Body of pancreas (tissue), 4 donors: Measurements from ENCODE around the gene TEAD1. TPM values are rescaled to one million over a fixed set of nuclear protein-coding genes. Genes with fewer than 3 reads are reported as not detected.
A peak's percentile ranks its signal among the peaks of the same experiment; 100 is the strongest.

Experiments
- ATAC-seq: fragments of 150-250 bp; one replicate; pipeline ENCODE4 v1.9.1; 2016
- DNase-seq, 4 donors: peaks; one replicate each; pipeline ENCODE4 v3.0.0-alpha.2; 2019
- H3K27ac ChIP-seq, 4 donors: fragments of 200-600 bp; sonication (generic); 1 replicate in 3 of 4; 2 replicates in 1 of 4; pipeline versions ENCODE4 v1.5.1 to v1.6.1; 2016 to 2019; ENCODE audit warnings: mild to moderate bottlenecking in 1 of 4, mixed read lengths in 1 of 4, moderate library complexity in 1 of 4
- H3K27me3 ChIP-seq, 2 donors: fragments of 200-600 bp; sonication (generic); one replicate each; pipeline ENCODE4 v1.6.0; 2016; ENCODE audit warnings: mild to moderate bottlenecking in 1 of 2
- H3K36me3 ChIP-seq, 2 donors: fragments of 200-600 bp; sonication (generic); replicated peaks in 1 of 2; 2 replicates each; pipeline ENCODE4 v1.5.1; 2016; ENCODE audit warnings: low read depth in 2 of 2; ENCODE audit not compliant: insufficient read depth in 1 of 2
- H3K4me1 ChIP-seq: fragments of 200-600 bp; sonication (generic); one replicate; pipeline ENCODE4 v1.6.0; 2016
- H3K4me3 ChIP-seq, 2 donors: fragments of 200-600 bp; sonication (generic); 1 replicate in 1 of 2; 2 replicates in 1 of 2; pipeline ENCODE4 v1.5.1; 2016 to 2019
- H3K9me3 ChIP-seq, 3 donors: fragments of 200-600 bp; sonication (generic); 1 replicate in 2 of 3; 2 replicates in 1 of 3; pipeline ENCODE4 v1.5.1; 2016
- CTCF ChIP-seq, 7 experiments: fragments of 450-650 bp in 4 of 7; fragments of 200-600 bp in 3 of 7; sonication (generic) in 3 of 7; IDR thresholded peaks; one replicate each; pipeline ENCODE4 v1.5.1; 2016 to 2019; ENCODE audit warnings: antibody characterized with exemption in 7 of 7
- POLR2A ChIP-seq, 3 donors: fragments of 450-650 bp; IDR thresholded peaks; one replicate each; pipeline ENCODE4 v1.6.1; 2016; ENCODE audit warnings: antibody characterized with exemption in 3 of 3, mild to moderate bottlenecking in 2 of 3
- WGBS, 2 donors: methylation state at CpG; one replicate each; pipeline ENCODE4 v1.1.5; 2017; 5-methylcytosine and 5-hydroxymethylcytosine counted together
- intact Hi-C: fragments of 100-400 bp; cut with DNase I; formaldehyde crosslinking; loops from one replicate; pipeline ENCODE4 v1.15.1; 2023
- total RNA-seq, 2 donors: library from RNA; depleted of rRNA; stranded (reverse); fragments of >200 nt; gene quantifications; one replicate each; pipeline ENCODE4 v1.1.0, GENCODE V29; 2016

Gene TEAD1
- total RNA-seq, 2 donors from 2014 or later, result 36.9 to 55.0 TPM

GRCh38 chr11:12684816-12685215 is 10.6 kb downstream of the TEAD1 start:
- H3K4me3 ChIP-seq, result no peak overlapping the region
- H3K27me3 ChIP-seq, result no peaks in the 10 kb centered on the region
- DNase-seq (no peak), ATAC-seq (no peak)
- H3K4me1 ChIP-seq, result peaks cover 74% of the 10 kb centered on the region
- intact Hi-C loops, result no loop called here
- 53 to 73% methylated on average over 1 of the region's 1 CpG for WGBS, 2 donors
- H3K36me3 ChIP-seq, result no peaks in the 10 kb centered on the region
- peak overlapping the region in 1 of 4 donors; percentile 6 for H3K27ac ChIP-seq
- TF ChIP-seq POLR2A (IDR thresholded peaks at IDR 0.05), result no peak
- H3K9me3 ChIP-seq, result no peaks in the 10 kb centered on the region

- H3K4me3 ChIP-seq, result no peak overlapping the region
- TF ChIP-seq POLR2A (IDR thresholded peaks at IDR 0.05), result no peak
- no peak for TF ChIP-seq CTCF (IDR thresholded peaks at IDR 0.05)
- H3K27ac ChIP-seq, result peak overlapping the region in 1 of 4 donors; percentile 60
- intact Hi-C loops, result no loop called here
- H3K9me3 ChIP-seq, result no peaks in the 10 kb centered on the region
- ATAC-seq (no peak), DNase-seq (no peak)
- no peaks in the 10 kb centered on the region for H3K36me3 ChIP-seq
- H3K4me1 ChIP-seq, result peaks cover 70% of the 10 kb centered on the region
- H3K27me3 ChIP-seq, result no peaks in the 10 kb centered on the region
- 63 to 65% methylated on average over 3 of the region's 3 CpGs for WGBS, 2 donors
Observed at GRCh38 chr11:12685229-12685628, 11.0 kb downstream of the TEAD1 start.

GRCh38 chr11:12686246-12687060 is 12.2 kb downstream of the TEAD1 start:
- intact Hi-C loops, result no loop called here
- no peak for ATAC-seq
- Histone ChIP-seq H3K36me3 (no peaks in the 10 kb centered on the region), H3K27ac (peak overlapping the region in 2 of 4 donors; percentile 45 to 60), H3K9me3 (no peaks in the 10 kb centered on the region), H3K27me3 (no peaks in the 10 kb centered on the region), H3K4me1 (peaks cover 59% of the 10 kb centered on the region), H3K4me3 (no peak overlapping the region)
- 80 to 94% methylated on average over 2 of the region's 2 CpGs for WGBS, 2 donors
- TF ChIP-seq POLR2A (IDR thresholded peaks at IDR 0.05), result no peak
- TF ChIP-seq CTCF (IDR thresholded peaks at IDR 0.05), result no peak
- no peak for DNase-seq

- DNase-seq, result no peak
- no peak for ATAC-seq
- TF ChIP-seq POLR2A (IDR thresholded peaks at IDR 0.05), result no peak
- no peak for TF ChIP-seq CTCF (IDR thresholded peaks at IDR 0.05)
- intact Hi-C loops, result no loop called here
- Histone ChIP-seq H3K27me3 (no peaks in the 10 kb centered on the region), H3K27ac (peak overlapping the region in 3 of 4 donors; percentile 4 to 62 (median 45)), H3K36me3 (no peaks in the 10 kb centered on the region), H3K9me3 (no peaks in the 10 kb centered on the region), H3K4me1 (peaks cover 59% of the 10 kb centered on the region), H3K4me3 (no peak overlapping the region)
- 22 to 25% methylated on average over 1 of the region's 1 CpG for WGBS, 2 donors
Observed at GRCh38 chr11:12687216-12687623, 13.0 kb downstream of the TEAD1 start.

GRCh38 chr11:12687740-12688139 is 13.5 kb downstream of the TEAD1 start:
- no peak overlapping the region for H3K4me3 ChIP-seq
- TF ChIP-seq CTCF (IDR thresholded peaks at IDR 0.05), result no peak
- ATAC-seq, result peak; percentile 34
- peak; percentile 35 to 58 (median 40) for DNase-seq
- 56 to 71% methylated on average over 3 of the region's 3 CpGs for WGBS, 2 donors
- no peaks in the 10 kb centered on the region for H3K27me3 ChIP-seq
- intact Hi-C loops, result no loop called here
- H3K36me3 ChIP-seq, result no peaks in the 10 kb centered on the region
- peaks cover 59% of the 10 kb centered on the region for H3K4me1 ChIP-seq
- H3K9me3 ChIP-seq, result no peaks in the 10 kb centered on the region
- H3K27ac ChIP-seq, result peak overlapping the region in 3 of 4 donors; percentile 6 to 62 (median 45)
